ACC112 (cell line): Measurements from ENCODE around the gene SLC24A2.

Experiments
- H2AFZ ChIP-seq: fragments of 200-600 bp; sonication (generic); one replicate; pipeline ENCODE4 v1.6.0; 2017; ENCODE audit warnings: antibody characterized with exemption, low read length; ENCODE audit not compliant: unreplicated experiment
- H3K27ac ChIP-seq: fragments of 200-600 bp; sonication (generic); 2 replicates; pipeline ENCODE4 v1.5.1; 2014; ENCODE audit warnings: low read depth, mild to moderate bottlenecking, antibody characterized with exemption, low read length, moderate library complexity
- H3K27me3 ChIP-seq: fragments of 200-600 bp; sonication (generic); 2 replicates; pipeline ENCODE4 v1.6.1; 2014; ENCODE audit warnings: mild to moderate bottlenecking, antibody characterized with exemption, low read length, moderate library complexity, mixed read lengths; ENCODE audit not compliant: insufficient read depth
- H3K36me3 ChIP-seq: fragments of 200-600 bp; sonication (generic); 2 replicates; pipeline ENCODE4 v1.6.1; 2016; ENCODE audit warnings: mild to moderate bottlenecking, antibody characterized with exemption, low read length, moderate library complexity, mixed read lengths; ENCODE audit not compliant: insufficient read depth
- H3K4me1 ChIP-seq: fragments of 200-600 bp; sonication (generic); one replicate; pipeline ENCODE4 v1.6.1; 2016; ENCODE audit warnings: low read length, mixed read lengths; ENCODE audit not compliant: insufficient read depth, unreplicated experiment, control insufficient read depth
- H3K4me3 ChIP-seq: fragments of 200-600 bp; sonication (generic); 2 replicates; pipeline ENCODE4 v1.5.1; 2014; ENCODE audit warnings: mild to moderate bottlenecking, low read depth, low read length
- H3K79me2 ChIP-seq: fragments of 200-600 bp; sonication (generic); one replicate; pipeline ENCODE4 v1.6.0; 2016; ENCODE audit warnings: low read length; ENCODE audit not compliant: control insufficient read depth, unreplicated experiment, insufficient read depth

The SLC24A2 gene

DNA sequence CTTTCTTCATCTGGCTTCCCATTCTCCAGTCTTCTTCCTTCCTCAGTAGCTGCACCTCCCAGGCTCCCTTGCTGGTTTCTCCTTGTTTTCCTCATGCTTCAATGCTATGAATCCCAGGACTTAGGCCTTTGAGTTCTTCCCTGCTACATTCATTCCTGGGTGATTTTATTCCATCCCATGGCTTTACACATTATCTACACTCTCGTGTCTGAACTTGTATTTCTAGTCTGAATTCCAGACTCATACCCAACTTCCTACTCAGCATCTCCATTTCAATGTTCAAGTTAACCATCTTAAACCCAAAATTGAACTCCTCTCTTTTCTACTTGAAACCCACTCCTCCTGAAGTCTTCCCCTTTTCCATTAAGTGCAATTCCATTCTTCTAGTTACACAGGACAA lies 20.0 kb downstream of the SLC24A2 start:
- no peaks in the 10 kb centered on the region for H3K79me2 ChIP-seq
- no peak overlapping the region for H2AFZ ChIP-seq

DNA sequence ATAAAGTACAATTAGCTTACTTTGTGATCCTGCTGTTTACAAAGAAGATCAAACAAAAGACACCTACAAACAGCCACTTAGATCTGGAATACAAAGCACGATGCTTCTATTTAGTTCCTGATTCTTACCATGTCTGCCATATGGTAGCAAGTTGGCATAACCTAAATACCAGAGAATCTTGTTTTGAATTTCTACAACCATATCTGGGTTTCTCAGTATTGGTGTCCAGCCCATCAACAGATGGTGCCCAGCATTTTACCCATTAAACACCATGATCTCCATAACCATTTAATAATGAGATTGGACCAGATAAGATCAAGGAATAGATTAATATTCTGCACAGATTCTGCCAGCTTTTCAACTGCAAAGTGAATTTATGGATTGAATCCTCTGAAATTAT lies 29.8 kb downstream of the SLC24A2 start:
- H3K27me3 ChIP-seq, result 0 out of 2 replicates have a peak, but pooled peaks cover 3% of the 10 kb centered on the region
- H3K79me2 ChIP-seq, result no peaks in the 10 kb centered on the region
- H2AFZ ChIP-seq, result no peak overlapping the region
- H3K36me3 ChIP-seq, result no peaks in the 10 kb centered on the region
- H3K4me3 ChIP-seq, result no peak overlapping the region
- H3K27ac ChIP-seq, result no peak overlapping the region
- H3K4me1 ChIP-seq, result no peaks in the 10 kb centered on the region

More for the DNA sequence above, 20.0 kb downstream of the SLC24A2 start:
- no peaks in the 10 kb centered on the region for H3K4me1 ChIP-seq
- H3K27me3 ChIP-seq, result peaks cover 6% of the 10 kb centered on the region
- no peaks in the 10 kb centered on the region for H3K36me3 ChIP-seq
- no peak overlapping the region for H3K27ac ChIP-seq
- no peak overlapping the region for H3K4me3 ChIP-seq

DNA sequence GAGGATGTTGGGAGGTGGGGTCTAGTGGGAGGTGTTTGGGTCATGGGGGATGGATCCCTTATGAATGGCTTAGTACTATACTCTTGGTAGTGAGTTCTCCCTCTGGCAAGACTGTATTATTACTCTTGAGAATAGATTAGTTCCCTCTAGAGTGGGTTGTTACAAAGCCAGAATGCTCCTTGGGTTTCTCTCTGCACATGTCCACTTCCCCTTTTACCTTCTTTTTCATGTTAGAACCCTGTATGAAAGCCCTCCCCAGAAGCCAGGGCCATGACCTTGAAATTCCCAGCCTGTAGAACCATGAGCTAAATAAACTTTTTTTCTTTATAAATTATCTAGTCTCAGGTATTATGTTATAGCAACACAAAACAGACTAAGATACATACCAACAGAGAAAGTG lies 31.1 kb downstream of the SLC24A2 start:
- Histone ChIP-seq H3K4me3 (no peak overlapping the region), H3K79me2 (no peaks in the 10 kb centered on the region), H3K36me3 (no peaks in the 10 kb centered on the region), H3K4me1 (no peaks in the 10 kb centered on the region), H3K27ac (no peak overlapping the region), H2AFZ (no peak overlapping the region), H3K27me3 (0 out of 2 replicates have a peak, but pooled peaks cover 3% of the 10 kb centered on the region)

DNA sequence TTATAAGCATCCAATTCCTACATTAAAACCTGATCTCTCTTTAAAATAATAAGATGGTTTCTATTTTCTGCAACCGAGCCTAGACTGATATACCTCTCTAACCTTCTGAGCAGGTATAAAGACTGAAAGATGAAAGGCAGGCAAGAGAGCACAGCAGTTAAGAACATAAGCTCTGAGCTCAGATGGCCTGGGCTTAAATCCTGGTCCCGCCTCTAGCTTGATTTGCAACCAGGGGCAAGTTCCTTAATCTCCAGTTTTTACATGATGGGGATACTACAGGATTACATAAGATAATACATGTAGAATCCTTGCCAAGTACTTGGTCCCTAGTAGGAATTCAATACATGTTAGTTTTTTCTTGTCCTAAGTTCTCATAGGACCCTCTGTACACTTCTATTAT lies 33.9 kb downstream of the SLC24A2 start:
- Histone ChIP-seq H3K79me2 (no peaks in the 10 kb centered on the region), H3K27ac (no peak overlapping the region), H3K27me3 (0 out of 2 replicates have a peak, but pooled peaks cover 3% of the 10 kb centered on the region), H2AFZ (no peak overlapping the region), H3K4me1 (no peaks in the 10 kb centered on the region), H3K36me3 (no peaks in the 10 kb centered on the region), H3K4me3 (no peak overlapping the region)

DNA sequence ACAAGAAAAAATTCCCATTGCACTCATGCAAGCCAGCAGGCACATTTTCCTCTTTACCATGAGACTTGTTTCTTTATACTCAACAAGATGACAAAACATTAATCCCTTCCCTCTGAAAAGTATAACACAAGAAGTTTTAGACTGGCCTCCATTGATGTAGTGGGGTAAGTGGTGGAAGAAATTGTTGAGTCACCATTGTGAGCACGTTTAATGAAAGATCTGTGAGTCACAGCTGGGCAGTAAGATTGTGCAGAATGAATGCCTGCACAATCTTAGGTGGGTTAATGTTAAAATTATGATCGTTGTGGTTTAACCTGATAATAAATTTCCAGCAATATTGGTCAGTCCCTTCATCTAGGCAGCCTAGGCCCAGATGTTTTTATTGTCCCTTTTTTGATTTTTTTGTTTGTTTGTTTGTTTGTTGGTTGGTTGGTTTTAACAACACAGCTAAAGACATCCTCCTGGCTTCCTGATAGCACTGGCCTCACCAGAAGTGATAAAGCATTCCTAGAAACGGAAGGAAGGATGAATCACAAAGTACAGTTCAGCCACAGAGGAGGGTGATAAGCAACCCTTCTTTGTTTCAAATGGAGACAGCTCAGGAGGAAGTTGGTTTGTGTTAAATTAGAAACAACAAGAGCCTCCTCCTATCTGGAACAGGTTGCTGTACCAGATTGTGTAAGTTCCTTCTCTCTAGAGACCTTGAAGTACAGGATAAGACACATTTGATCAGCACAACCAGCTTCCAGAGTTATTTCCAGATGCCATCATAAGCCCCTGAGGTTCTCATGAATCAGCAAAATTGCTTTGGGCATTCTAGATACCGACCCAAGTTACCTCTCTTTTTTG lies 40.3 kb downstream of the SLC24A2 start:
- Histone ChIP-seq H2AFZ (no peak overlapping the region), H3K27ac (no peak overlapping the region), H3K4me1 (no peaks in the 10 kb centered on the region)

DNA sequence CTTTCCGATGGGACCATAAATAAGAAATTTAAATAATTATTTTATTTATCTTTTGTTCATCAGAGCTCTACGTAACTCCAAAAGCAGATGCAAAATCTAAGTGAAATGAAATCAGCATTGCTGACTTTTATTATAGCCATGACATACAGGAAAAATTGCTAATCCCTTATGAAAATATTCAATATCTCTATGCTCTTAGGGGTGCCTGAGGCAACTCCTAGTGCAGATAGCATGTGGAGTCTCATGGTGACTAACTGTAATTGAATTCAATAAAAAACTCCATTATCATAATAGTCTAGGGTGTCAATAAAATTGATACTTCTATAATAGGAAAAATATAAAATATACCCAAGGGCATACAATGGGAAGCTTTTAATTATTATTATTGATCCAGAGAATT lies 42.6 kb downstream of the SLC24A2 start:
- Histone ChIP-seq H3K79me2 (no peaks in the 10 kb centered on the region), H3K36me3 (no peaks in the 10 kb centered on the region), H3K27me3 (no peaks in the 10 kb centered on the region), H2AFZ (no peak overlapping the region), H3K4me1 (no peaks in the 10 kb centered on the region), H3K27ac (no peak overlapping the region), H3K4me3 (no peak overlapping the region)

More for the DNA sequence above, 40.3 kb downstream of the SLC24A2 start:
- H3K79me2 ChIP-seq, result no peaks in the 10 kb centered on the region
- H3K4me3 ChIP-seq, result no peak overlapping the region
- H3K36me3 ChIP-seq, result no peaks in the 10 kb centered on the region
- H3K27me3 ChIP-seq, result no peaks in the 10 kb centered on the region

DNA sequence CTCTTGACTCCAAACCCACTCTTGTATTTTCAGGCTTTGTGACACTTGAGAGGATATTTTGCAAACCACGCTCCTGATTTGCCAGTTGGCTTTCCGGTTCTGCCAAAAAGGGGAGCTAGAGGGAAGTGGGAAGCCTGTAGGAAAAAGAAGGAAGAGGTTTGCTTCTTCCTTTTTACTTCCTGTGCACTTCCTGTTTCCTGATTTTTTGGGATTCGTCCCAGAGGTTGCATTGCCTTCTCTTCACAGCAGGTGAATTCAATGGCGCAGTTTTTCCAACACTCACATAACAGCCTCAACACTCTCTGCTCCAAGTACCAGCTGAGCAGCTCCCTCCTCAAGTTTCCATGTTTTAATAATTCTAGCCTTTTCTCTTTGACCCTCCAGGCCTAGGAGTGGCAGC lies 47.7 kb downstream of the SLC24A2 start:
- Histone ChIP-seq H3K4me1 (no peaks in the 10 kb centered on the region), H3K79me2 (no peaks in the 10 kb centered on the region)

More for the DNA sequence above, 47.7 kb downstream of the SLC24A2 start:
- Histone ChIP-seq H3K4me3 (no peak overlapping the region), H3K27ac (no peak overlapping the region), H3K27me3 (no peaks in the 10 kb centered on the region), H3K36me3 (no peaks in the 10 kb centered on the region), H2AFZ (no peak overlapping the region)
